DND-41 (cell line): ENCODE results near the gene HAUS7.

ENCODE experiments used
- CTCF ChIP-seq: IDR thresholded peaks from 2 replicates; pipeline ENCODE4 v1.5.1; 2012; ENCODE audit warnings: borderline replicate concordance, low read length, moderate library complexity, mild to moderate bottlenecking; ENCODE audit not compliant: poor library complexity, severe bottlenecking; ENCODE audit errors: extremely low read depth
- EZH2 ChIP-seq: IDR thresholded peaks from 3 replicates; pipeline ENCODE4 v1.6.1; 2012; ENCODE audit warnings: borderline replicate concordance, low read depth, mild to moderate bottlenecking, moderate library complexity, low read length, inconsistent platforms; ENCODE audit not compliant: severe bottlenecking

GRCh38 chrX:153458476-153458875, 11.9 kb downstream of the HAUS7 start:
- no peak for TF ChIP-seq CTCF
- TF ChIP-seq EZH2: no peak
